Osteoblast (primary cell): ENCODE results near the gene GAR1. TPM values are rescaled to one million over a fixed set of nuclear protein-coding genes. Genes with fewer than 3 reads are reported as not detected.

ENCODE experiments used
- DNase-seq: peaks from one replicate; pipeline ENCODE4 v3.0.0; 2011; ENCODE audit warnings: low spot score, mixed read lengths; ENCODE audit not compliant: insufficient read length; ENCODE audit errors: missing footprints
- H2AFZ ChIP-seq: 2 replicates; pipeline ENCODE4 v1.6.0; 2011; ENCODE audit warnings: mild to moderate bottlenecking, low read length
- H3K27ac ChIP-seq: 2 replicates; pipeline ENCODE4 v1.5.1; 2011; ENCODE audit warnings: mild to moderate bottlenecking, low read depth, low read length, moderate library complexity
- H3K27me3 ChIP-seq: 2 replicates; pipeline ENCODE4 v1.6.0; 2012; ENCODE audit warnings: mild to moderate bottlenecking, control low read depth, inconsistent platforms, low read length, moderate library complexity; ENCODE audit not compliant: insufficient read depth
- H3K36me3 ChIP-seq: 2 replicates; pipeline ENCODE4 v1.5.1; 2011; ENCODE audit warnings: mild to moderate bottlenecking, low read length, control low read depth, moderate library complexity; ENCODE audit not compliant: insufficient read depth
- H3K4me1 ChIP-seq: 2 replicates; pipeline ENCODE4 v1.5.1; 2011; ENCODE audit warnings: mild to moderate bottlenecking, low read length, control low read depth, moderate library complexity; ENCODE audit not compliant: insufficient read depth
- H3K4me2 ChIP-seq: 2 replicates; pipeline ENCODE4 v1.6.0; 2011; ENCODE audit warnings: mild to moderate bottlenecking, low read length; ENCODE audit not compliant: insufficient read depth
- H3K4me3 ChIP-seq: fragments of 200-600 bp; sonication (generic); 3 replicates; pipeline ENCODE4 v1.5.1; 2012; ENCODE audit warnings: mild to moderate bottlenecking, low read length, inconsistent platforms; ENCODE audit not compliant: insufficient read depth
- H3K79me2 ChIP-seq: 2 replicates; pipeline ENCODE4 v1.6.0; 2012; ENCODE audit warnings: mild to moderate bottlenecking, low read length, control low read depth, inconsistent platforms; ENCODE audit not compliant: insufficient read depth
- H3K9me3 ChIP-seq: 2 replicates; pipeline ENCODE4 v1.5.1; 2011; ENCODE audit warnings: low read depth, low read length, control low read depth
- H4K20me1 ChIP-seq: 2 replicates; pipeline ENCODE4 v1.6.0; 2012; ENCODE audit warnings: mild to moderate bottlenecking, low read length, control low read depth; ENCODE audit not compliant: insufficient read depth
- total RNA-seq: library from RNA; depleted of rRNA; stranded (reverse); fragments of >200 nt; gene quantifications from 2 replicates; pipeline ENCODE4 v1.2.3, GENCODE V29; 2012
- TF ChIP-seq, protein P1 (sequence below): IDR thresholded peaks from 2 replicates; pipeline ENCODE4 v1.5.1; 2011; ENCODE audit warnings: mild to moderate bottlenecking, low read depth, low read length, moderate library complexity; ENCODE audit errors: extremely low read depth

Gene GAR1
- total RNA-seq, 1 donor = 2.9 TPM

DNA sequence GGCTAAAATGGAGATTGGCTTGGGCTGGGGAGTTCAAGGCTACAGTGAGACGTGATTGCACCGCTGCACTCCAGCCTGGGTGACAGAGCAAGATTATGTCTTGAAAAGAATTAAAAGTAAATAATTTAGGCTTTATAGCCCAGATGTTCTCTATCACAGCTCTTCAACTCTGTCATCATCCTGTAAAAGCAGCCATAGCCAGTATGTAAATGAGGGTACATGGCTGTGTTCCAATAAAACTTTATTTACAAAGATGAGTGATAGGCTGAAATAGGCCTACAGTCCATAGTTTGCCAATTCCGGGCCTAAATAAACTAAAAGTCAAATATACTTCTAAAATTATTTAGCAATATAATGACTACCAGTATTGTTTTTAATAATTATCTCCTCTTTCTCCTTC, 21.4 kb downstream of the GAR1 start:
- Histone ChIP-seq H3K4me2 (no peak overlapping the region), H3K9me3 (no peaks in the 10 kb centered on the region), H3K4me3 (no peak overlapping the region), H2AFZ (no peak overlapping the region), H3K4me1 (no peaks in the 10 kb centered on the region), H4K20me1 (no peaks in the 10 kb centered on the region), H3K36me3 (no peaks in the 10 kb centered on the region), H3K27ac (no peak overlapping the region), H3K27me3 (no peaks in the 10 kb centered on the region), H3K79me2 (no peaks in the 10 kb centered on the region)
- DNase-seq = no peak
- TF ChIP-seq, protein P1, sequence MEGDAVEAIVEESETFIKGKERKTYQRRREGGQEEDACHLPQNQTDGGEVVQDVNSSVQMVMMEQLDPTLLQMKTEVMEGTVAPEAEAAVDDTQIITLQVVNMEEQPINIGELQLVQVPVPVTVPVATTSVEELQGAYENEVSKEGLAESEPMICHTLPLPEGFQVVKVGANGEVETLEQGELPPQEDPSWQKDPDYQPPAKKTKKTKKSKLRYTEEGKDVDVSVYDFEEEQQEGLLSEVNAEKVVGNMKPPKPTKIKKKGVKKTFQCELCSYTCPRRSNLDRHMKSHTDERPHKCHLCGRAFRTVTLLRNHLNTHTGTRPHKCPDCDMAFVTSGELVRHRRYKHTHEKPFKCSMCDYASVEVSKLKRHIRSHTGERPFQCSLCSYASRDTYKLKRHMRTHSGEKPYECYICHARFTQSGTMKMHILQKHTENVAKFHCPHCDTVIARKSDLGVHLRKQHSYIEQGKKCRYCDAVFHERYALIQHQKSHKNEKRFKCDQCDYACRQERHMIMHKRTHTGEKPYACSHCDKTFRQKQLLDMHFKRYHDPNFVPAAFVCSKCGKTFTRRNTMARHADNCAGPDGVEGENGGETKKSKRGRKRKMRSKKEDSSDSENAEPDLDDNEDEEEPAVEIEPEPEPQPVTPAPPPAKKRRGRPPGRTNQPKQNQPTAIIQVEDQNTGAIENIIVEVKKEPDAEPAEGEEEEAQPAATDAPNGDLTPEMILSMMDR = no peak

DNA sequence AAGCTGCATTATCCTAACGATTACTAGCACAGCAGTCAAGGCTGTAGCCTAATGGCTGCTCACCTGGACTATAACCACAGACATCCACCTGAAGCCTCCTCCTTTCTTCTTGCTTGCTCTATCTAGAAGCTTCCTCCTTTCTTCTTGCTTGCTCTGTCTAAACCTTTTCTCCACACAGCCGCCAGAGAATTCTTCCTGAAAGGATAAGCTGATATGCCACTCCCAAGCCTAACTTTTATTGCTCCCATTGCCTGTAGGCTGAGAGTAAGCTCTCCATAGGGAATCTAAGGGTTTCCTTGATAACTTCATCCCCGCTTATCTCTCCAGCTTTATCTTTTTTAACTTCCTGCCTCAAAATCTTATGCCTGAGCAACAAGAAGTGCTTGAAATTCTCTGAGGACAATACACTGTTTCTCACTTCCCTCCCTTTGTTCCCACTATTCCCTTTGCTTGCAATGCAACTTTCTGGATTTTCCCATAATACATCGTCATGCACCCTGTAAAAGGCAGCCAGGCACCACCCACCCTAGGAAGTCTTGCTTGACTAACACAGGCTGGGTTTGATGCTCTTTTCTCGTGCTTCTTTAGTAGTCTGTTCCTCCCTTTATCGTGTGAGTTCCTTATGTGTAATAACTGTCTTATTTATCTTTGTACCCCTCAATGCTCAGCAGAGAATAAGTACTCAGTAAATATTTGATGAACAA, 31.0 kb downstream of the GAR1 start:
- Histone ChIP-seq H3K36me3 (no peaks in the 10 kb centered on the region), H2AFZ (no peak overlapping the region), H3K4me3 (no peak overlapping the region), H3K4me2 (no peak overlapping the region), H3K9me3 (no peaks in the 10 kb centered on the region), H3K27ac (no peak overlapping the region), H3K27me3 (peaks cover 3% of the 10 kb centered on the region), H3K79me2 (no peaks in the 10 kb centered on the region), H3K4me1 (no peaks in the 10 kb centered on the region), H4K20me1 (no peaks in the 10 kb centered on the region)
- no peak for DNase-seq
- TF ChIP-seq, protein P1 = no peak

DNA sequence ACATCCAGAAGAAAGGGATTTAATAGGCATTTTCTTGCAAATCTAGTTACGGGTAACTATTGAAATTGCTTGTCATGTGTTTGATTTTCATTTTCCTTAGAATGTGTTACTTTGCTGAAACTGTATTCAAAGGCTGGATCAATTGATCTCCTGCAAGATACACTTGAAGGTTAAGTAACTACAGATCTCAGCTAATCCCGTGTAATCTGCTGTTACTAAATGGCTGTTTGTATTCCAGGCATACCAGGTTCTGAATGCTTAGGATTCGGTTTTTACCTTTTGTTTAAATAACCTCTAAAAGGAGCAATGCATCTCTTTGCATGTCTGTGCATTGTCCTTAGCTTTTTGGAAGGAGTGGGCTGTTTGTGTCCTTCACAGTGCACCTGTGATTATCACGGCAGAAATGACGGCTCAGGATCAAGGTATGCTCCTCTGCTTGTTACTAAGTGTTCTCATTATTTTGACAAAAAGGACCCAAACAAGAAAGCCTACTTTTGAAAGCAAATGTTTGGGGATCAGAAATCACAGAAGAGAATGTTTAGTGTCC, 32.4 kb downstream of the GAR1 start, which contains the start of gene LRIT3:
LRIT3 (plus strand) TSS at position 212 of the 547 bp plus-strand sequence; CDS start at position 307, 95 bp downstream.
- Histone ChIP-seq H2AFZ (no peak within 1 kb of the TSS), H3K4me3 (no peak within 1 kb of the TSS), H3K27me3 (peaks cover 3% of the 10 kb centered on the region), H3K79me2 (no peaks in the 10 kb centered on the region), H3K36me3 (no peaks in the 10 kb centered on the region), H4K20me1 (no peaks in the 10 kb centered on the region), H3K27ac (no peak within 1 kb of the TSS), H3K4me1 (no peaks in the 10 kb centered on the region), H3K9me3 (no peaks in the 10 kb centered on the region), H3K4me2 (no peak within 1 kb of the TSS)
- no peak for DNase-seq
- TF ChIP-seq, protein P1 = no peak

DNA sequence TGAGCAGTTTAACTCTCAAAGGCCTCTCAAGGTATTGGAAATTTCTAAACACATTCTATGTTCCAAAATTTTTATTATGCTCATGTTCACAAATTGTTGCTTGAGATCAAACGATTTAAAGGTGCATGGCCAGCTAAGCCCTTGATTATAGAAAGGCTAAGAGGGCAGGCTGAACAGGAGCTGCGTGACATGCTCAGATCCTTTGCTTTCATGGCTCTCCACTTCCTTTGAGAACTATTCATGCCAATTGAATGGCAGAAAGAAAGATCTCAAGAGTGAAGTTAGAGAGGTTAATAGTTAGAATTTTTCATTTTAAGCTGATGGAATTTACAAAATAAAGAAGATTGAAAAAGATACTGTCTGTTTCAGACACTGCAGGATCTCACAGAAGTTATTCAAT, 32.9 kb downstream of the GAR1 start:
- Histone ChIP-seq H2AFZ (no peak overlapping the region), H4K20me1 (no peaks in the 10 kb centered on the region), H3K27me3 (peaks cover 3% of the 10 kb centered on the region), H3K79me2 (no peaks in the 10 kb centered on the region), H3K4me3 (no peak overlapping the region), H3K4me2 (no peak overlapping the region), H3K4me1 (no peaks in the 10 kb centered on the region), H3K27ac (no peak overlapping the region), H3K36me3 (no peaks in the 10 kb centered on the region), H3K9me3 (no peaks in the 10 kb centered on the region)
- DNase-seq = no peak
- TF ChIP-seq, protein P1 = no peak
